SK-N-SH (cell line): ENCODE data around the gene NEK7. TPM values are rescaled to one million over a fixed set of nuclear protein-coding genes. Genes with fewer than 3 reads are reported as not detected.

ENCODE experiments used
- CTCF ChIA-PET: fragments of 300-600, 350-600 bp; formaldehyde crosslinking; extraction: SDS; loops from one replicate; lab custom pipeline; 2021; lab: Yijun Ruan, JAX
- POLR2A ChIA-PET: fragments of 350-600 bp; sonication (Branson Sonifier 250); formaldehyde crosslinking; extraction: SDS; loops from one replicate; lab custom pipeline; 2020; ENCODE audit warnings: antibody characterized with exemption, inconsistent platforms; lab: Yijun Ruan, JAX
- DNase-seq: peaks from one replicate; pipeline ENCODE4 v3.0.0; 2012
- H2AFZ ChIP-seq: fragments of 200-600 bp; sonication (generic); 2 replicates; pipeline ENCODE4 v1.8.1; 2016; ENCODE audit warnings: antibody characterized with exemption, mild to moderate bottlenecking, low read depth
- H3F3A ChIP-seq: fragments of 200-600 bp; sonication (generic); replicated peaks from 2 replicates; pipeline ENCODE3; 2016; ENCODE audit warnings: antibody characterized with exemption, mild to moderate bottlenecking; ENCODE audit not compliant: insufficient read depth
- H3K27ac ChIP-seq, 2 experiments: fragments of 200-500 bp in 1 of 2; fragments of 200-600 bp in 1 of 2; sonication (Bioruptor generic) in 1 of 2; sonication (generic), shearing (Covaris generic) in 1 of 2; 2 replicates each; pipeline versions ENCODE4 v1.5.1 to v1.6.1; 2014 to 2016; ENCODE audit warnings: low read depth in 2 of 2, inconsistent platforms in 1 of 2, low read length in 1 of 2, mild to moderate bottlenecking in 1 of 2, mixed read lengths in 1 of 2
- H3K27me3 ChIP-seq: fragments of 200-600 bp; sonication (generic), shearing (Covaris generic); 2 replicates; pipeline ENCODE4 v1.6.1; 2016; ENCODE audit warnings: mixed run types; ENCODE audit not compliant: insufficient read depth
- H3K36me3 ChIP-seq, 2 experiments: fragments of 200-500 bp in 1 of 2; fragments of 200-600 bp in 1 of 2; sonication (Bioruptor generic) in 1 of 2; sonication (generic) in 1 of 2; replicated peaks in 1 of 2; 2 replicates each; pipeline versions ENCODE3 to v1.5.1; 2014 to 2016; ENCODE audit warnings: low read length in 1 of 2, mild to moderate bottlenecking in 1 of 2; ENCODE audit not compliant: insufficient read depth in 2 of 2, control insufficient read depth in 1 of 2
- H3K4me1 ChIP-seq, 2 experiments: fragments of 200-500 bp in 1 of 2; fragments of 200-600 bp in 1 of 2; sonication (Bioruptor generic) in 1 of 2; sonication (generic), shearing (Covaris generic) in 1 of 2; 2 replicates each; pipeline versions ENCODE4 v1.5.1 to v1.6.1; 2014 to 2016; ENCODE audit warnings: low read depth in 1 of 2, low read length in 1 of 2, mixed run types in 1 of 2; ENCODE audit not compliant: insufficient read depth in 2 of 2, control insufficient read depth in 1 of 2
- H3K4me2 ChIP-seq: fragments of 200-600 bp; sonication (generic), shearing (Covaris generic); 2 replicates; pipeline ENCODE4 v1.6.1; 2017; ENCODE audit warnings: mixed run types
- H3K4me3 ChIP-seq, 2 experiments: fragments of 200-500 bp in 1 of 2; fragments of 200-600 bp in 1 of 2; sonication (Bioruptor generic) in 1 of 2; sonication (generic), shearing (Covaris generic) in 1 of 2; 2 replicates each; pipeline versions ENCODE4 v1.5.1 to v1.8.1; 2014 to 2016; ENCODE audit warnings: low read depth in 2 of 2, inconsistent platforms in 1 of 2, low read length in 1 of 2, mild to moderate bottlenecking in 1 of 2, mixed read lengths in 1 of 2, moderate library complexity in 1 of 2
- H3K79me2 ChIP-seq: fragments of 200-600 bp; sonication (generic); 2 replicates; pipeline ENCODE4 v1.8.1; 2017; ENCODE audit warnings: mild to moderate bottlenecking; ENCODE audit not compliant: insufficient read depth
- H3K9ac ChIP-seq: fragments of 200-600 bp; sonication (generic); 2 replicates; pipeline ENCODE4 v1.6.1; 2017; ENCODE audit warnings: mixed run types
- H3K9me2 ChIP-seq: fragments of 200-600 bp; sonication (generic); 2 replicates; pipeline ENCODE4 v1.6.1; 2017; ENCODE audit warnings: mixed run types
- H3K9me3 ChIP-seq: fragments of 200-600 bp; sonication (generic); 2 replicates; pipeline ENCODE4 v1.6.1; 2017; ENCODE audit warnings: mixed run types, mild to moderate bottlenecking, moderate library complexity
- H4K20me1 ChIP-seq: fragments of 200-600 bp; sonication (generic); 2 replicates; pipeline ENCODE4 v1.6.1; 2017; ENCODE audit warnings: mild to moderate bottlenecking, mixed run types; ENCODE audit not compliant: insufficient read depth
- ELF1 ChIP-seq: IDR thresholded peaks from 2 replicates; pipeline ENCODE4 v1.4.0; 2012
- EP300 ChIP-seq, 2 experiments: IDR thresholded peaks; 2 replicates each; pipeline versions ENCODE4 v1.4.0 to v1.6.1; 2012; ENCODE audit warnings: borderline replicate concordance in 1 of 2, low read depth in 1 of 2, low read length in 1 of 2
- EZH2phosphoT487 ChIP-seq: fragments of 200-600 bp; sonication (generic); IDR thresholded peaks from 2 replicates; pipeline ENCODE4 v1.6.1; 2017; ENCODE audit warnings: low read depth, mixed run types, mild to moderate bottlenecking, antibody characterized with exemption, moderate library complexity, borderline replicate concordance
- FOSL2 ChIP-seq: IDR thresholded peaks from 2 replicates; pipeline ENCODE4 v1.4.0; 2012; ENCODE audit warnings: low read depth, mild to moderate bottlenecking, moderate library complexity, borderline replicate concordance
- FOXM1 ChIP-seq: IDR thresholded peaks from 2 replicates; pipeline ENCODE4 v1.4.0; 2012; ENCODE audit warnings: low read depth, mild to moderate bottlenecking
- GABPA ChIP-seq: IDR thresholded peaks from 2 replicates; pipeline ENCODE4 v1.4.0; 2012; ENCODE audit warnings: low read depth, mild to moderate bottlenecking
- JUND ChIP-seq: IDR thresholded peaks from 2 replicates; pipeline ENCODE4 v1.4.0; 2012
- MAX ChIP-seq: IDR thresholded peaks from 2 replicates; pipeline ENCODE4 v1.4.0; 2012; ENCODE audit warnings: low read depth
- MEF2A ChIP-seq: IDR thresholded peaks from 2 replicates; pipeline ENCODE4 v1.4.0; 2012; ENCODE audit warnings: low read depth, borderline replicate concordance
- NFIC ChIP-seq: IDR thresholded peaks from 2 replicates; pipeline ENCODE4 v1.4.0; 2012; ENCODE audit warnings: borderline replicate concordance
- PBX3 ChIP-seq: IDR thresholded peaks from 2 replicates; pipeline ENCODE4; 2012
- RCOR1 ChIP-seq: fragments of 150-350 bp; IDR thresholded peaks from 2 replicates; pipeline ENCODE4 v1.6.1; 2017; ENCODE audit warnings: antibody characterized with exemption, low read length
- REST ChIP-seq: IDR thresholded peaks from 2 replicates; pipeline ENCODE4 v1.6.1; 2012; ENCODE audit warnings: mild to moderate bottlenecking, low read depth, low read length, moderate library complexity
- RFX5 ChIP-seq: IDR thresholded peaks from 2 replicates; pipeline ENCODE4 v1.6.1; 2012; ENCODE audit warnings: mild to moderate bottlenecking, improper control_type of control experiment, low read length
- RXRA ChIP-seq: IDR thresholded peaks from 2 replicates; pipeline ENCODE4 v1.4.0; 2012; ENCODE audit warnings: low read depth, mild to moderate bottlenecking, borderline replicate concordance
- TEAD4 ChIP-seq: IDR thresholded peaks from 2 replicates; pipeline ENCODE4 v1.4.0; 2012; ENCODE audit warnings: mild to moderate bottlenecking, borderline replicate concordance; ENCODE audit not compliant: insufficient read depth
- USF1 ChIP-seq: IDR thresholded peaks from 2 replicates; pipeline ENCODE4 v1.4.0; 2012; ENCODE audit warnings: low read depth, borderline replicate concordance
- USF2 ChIP-seq: fragments of 150-350 bp; IDR thresholded peaks from 2 replicates; pipeline ENCODE4 v1.6.1; 2017; ENCODE audit warnings: antibody characterized with exemption, low read length, low read depth, borderline replicate concordance
- YY1 ChIP-seq: IDR thresholded peaks from 2 replicates; pipeline ENCODE4 v1.4.0; 2012; ENCODE audit warnings: low read depth, mild to moderate bottlenecking
- ZBTB33 ChIP-seq: IDR thresholded peaks from 2 replicates; pipeline ENCODE4 v1.4.0; 2012; ENCODE audit warnings: low read depth, borderline replicate concordance
- WGBS: methylation state at CpG from one replicate; pipeline ENCODE4 v1.1.6; 2017; ENCODE audit warnings: low lambda C conversion rate; 5-methylcytosine and 5-hydroxymethylcytosine counted together
- polyA plus RNA-seq, 3 experiments: library from polyadenylated mRNA; depleted of rRNA; stranded (reverse); fragments of >200 nt; gene quantifications; 2 replicates each; pipeline ENCODE4 v1.2.3, GENCODE V29; 2012

The NEK7 gene
- polyA plus RNA-seq, 1 of the 3 experiments (the other 2 are of a cell fraction), result 85.8 TPM

GRCh38 chr1:198268784-198269645 is 112.2 kb downstream of the NEK7 start:
- H4K20me1 ChIP-seq, result no peaks in the 10 kb centered on the region
- no peaks in the 10 kb centered on the region for H3K9me2 ChIP-seq
- CTCF ChIA-PET, result no interaction called here
- peaks cover 28 to 49% of the 10 kb centered on the region in 2 experiments; a peak in 3 of 4 replicates for H3K4me1 ChIP-seq
- H3K27ac ChIP-seq, result peak overlapping the region; percentile 85 to 93
- peak overlapping the region; percentile 60 for H3K9ac ChIP-seq
- peak overlapping the region; percentile 73 for H3K4me2 ChIP-seq
- no peaks in the 10 kb centered on the region for H3K9me3 ChIP-seq
- H3K36me3 ChIP-seq, result peaks cover 40 to 50% of the 10 kb centered on the region in 2 experiments
- H3F3A ChIP-seq, result peaks cover 95% of the 10 kb centered on the region
- H3K79me2 ChIP-seq, result peaks cover 91% of the 10 kb centered on the region
- TF ChIP-seq RXRA (no peak), YY1 (no peak), RFX5 (no peak), GABPA (no peak), FOXM1 (no peak), USF1 (no peak), USF2 (no peak), REST (no peak), MEF2A (no peak), ZBTB33 (no peak), PBX3 (peak; percentile 44; the same call in 1 of the 2 replicates), EP300 (IDR thresholded peaks at IDR 0.05; ENCODE audit: borderline replicate concordance in 1 of 2, low read depth in 1 of 2, low read length in 1 of 2) (no peak; a peak in 1 of 4 replicates), ELF1 (no peak), MAX (no peak), JUND (peak; percentile 52), NFIC (no peak; the same call in 1 of the 2 replicates), FOSL2 (peak; percentile 45; the same call in 1 of the 2 replicates), EZH2phosphoT487 (no peak), RCOR1 (no peak), TEAD4 (no peak)
- TF ChIP-seq, all 33 proteins: peak for 3
- POLR2A ChIA-PET, result no interaction called here
- Histone ChIP-seq H3K27me3 (no peaks in the 10 kb centered on the region), H2AFZ (no peak overlapping the region), H3K4me3 (no peak overlapping the region)
- WGBS, result 49% methylated on average over 3 of the region's 3 CpGs
- no peak for DNase-seq
